Measurements from ENCODE around the gene SPEG. TPM values are rescaled to one million over a fixed set of nuclear protein-coding genes. Genes with fewer than 3 reads are reported as not detected.
A peak's percentile ranks its signal among the peaks of the same experiment; 100 is the strongest.

Gene SPEG
- total RNA-seq, 1 donor from 2014 or later = 71.2 TPM

DNA sequence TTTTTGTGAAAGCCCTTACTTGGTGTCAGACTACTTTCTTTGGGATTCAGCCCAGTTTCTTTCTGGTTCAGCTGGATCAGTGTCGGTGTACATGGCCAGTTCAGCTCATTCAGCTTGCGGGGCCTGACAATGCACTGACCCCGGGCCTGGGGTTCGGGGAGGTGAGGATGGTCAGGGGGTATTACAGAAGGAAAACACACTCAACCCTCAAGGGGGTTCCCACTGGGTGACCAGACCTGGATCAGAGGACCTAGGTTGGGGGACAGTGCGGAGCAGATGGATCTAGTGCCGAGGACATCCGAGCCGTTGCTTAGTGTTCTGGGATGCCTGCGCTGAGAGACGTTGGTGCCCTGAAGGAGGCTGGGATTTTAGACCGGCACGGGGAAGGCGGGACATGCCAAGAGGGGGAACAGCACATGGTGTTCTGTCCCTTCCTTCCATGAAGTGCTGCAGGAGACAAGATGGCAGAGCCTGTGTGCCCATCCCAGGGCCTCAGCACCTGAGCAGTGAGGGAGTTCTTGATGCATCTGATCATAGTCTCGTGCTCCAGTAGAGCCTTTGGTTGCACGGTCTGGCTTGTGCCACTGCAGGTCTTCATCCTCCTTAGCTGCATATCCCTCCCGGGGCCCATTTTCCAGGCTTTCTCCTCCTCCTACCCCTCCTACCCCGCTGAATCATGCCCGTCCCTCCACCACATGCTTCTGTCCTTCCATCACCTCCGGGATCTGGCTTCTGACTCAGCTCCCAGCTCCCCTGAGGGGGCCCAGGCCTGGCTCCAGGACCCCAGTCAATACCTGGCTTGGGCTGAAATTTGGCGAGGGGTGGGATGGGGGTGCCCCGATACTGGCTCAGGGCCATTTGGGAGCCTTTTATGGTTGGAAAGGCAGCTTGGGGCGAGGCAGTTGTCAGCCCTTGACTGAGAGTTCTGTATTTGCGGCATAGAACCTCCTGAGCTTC is 18.0 kb downstream of the SPEG start:
- Mint-ChIP-seq H3K36me3 (ENCODE audit: low read depth, unreplicated experiment) (peaks cover 35% of the 10 kb centered on the region), H3K27ac (ENCODE audit: unreplicated experiment) (peak overlapping the region; percentile 95), H3K9me3 (ENCODE audit: unreplicated experiment) (no peaks in the 10 kb centered on the region), H3K27me3 (ENCODE audit: low read depth, unreplicated experiment) (no peaks in the 10 kb centered on the region), H3K4me3 (ENCODE audit: unreplicated experiment) (peak overlapping the region; percentile 60), H3K4me1 (ENCODE audit: low read depth, unreplicated experiment) (peaks cover 34% of the 10 kb centered on the region)
- peak overlapping the region; percentile 54 for H3K4me2 ChIP-seq (ENCODE audit: low read length)
- no peaks in the 10 kb centered on the region for H4K20me1 ChIP-seq (ENCODE audit: insufficient read depth, low read length)
- DNase-seq (ENCODE audit: low read depth) (peak; percentile 97), FAIRE-seq (peak; percentile 95)
- no peaks in the 10 kb centered on the region for H3K27me3 ChIP-seq (ENCODE audit: insufficient read depth, low read length)
- H3K79me2 ChIP-seq (ENCODE audit: insufficient read depth, low read length) = peaks cover 28% of the 10 kb centered on the region
- peak overlapping the region; percentile 2 for H3K4me3 ChIP-seq (ENCODE audit: insufficient read depth, low read depth, low read length)
- H3K36me3 ChIP-seq (ENCODE audit: insufficient read depth, low read length) = peaks cover 6% of the 10 kb centered on the region
- no peak for TF ChIP-seq EZH2 (IDR thresholded peaks at IDR 0.05; ENCODE audit: insufficient read depth, low read length)
- TF ChIP-seq, protein P1, sequence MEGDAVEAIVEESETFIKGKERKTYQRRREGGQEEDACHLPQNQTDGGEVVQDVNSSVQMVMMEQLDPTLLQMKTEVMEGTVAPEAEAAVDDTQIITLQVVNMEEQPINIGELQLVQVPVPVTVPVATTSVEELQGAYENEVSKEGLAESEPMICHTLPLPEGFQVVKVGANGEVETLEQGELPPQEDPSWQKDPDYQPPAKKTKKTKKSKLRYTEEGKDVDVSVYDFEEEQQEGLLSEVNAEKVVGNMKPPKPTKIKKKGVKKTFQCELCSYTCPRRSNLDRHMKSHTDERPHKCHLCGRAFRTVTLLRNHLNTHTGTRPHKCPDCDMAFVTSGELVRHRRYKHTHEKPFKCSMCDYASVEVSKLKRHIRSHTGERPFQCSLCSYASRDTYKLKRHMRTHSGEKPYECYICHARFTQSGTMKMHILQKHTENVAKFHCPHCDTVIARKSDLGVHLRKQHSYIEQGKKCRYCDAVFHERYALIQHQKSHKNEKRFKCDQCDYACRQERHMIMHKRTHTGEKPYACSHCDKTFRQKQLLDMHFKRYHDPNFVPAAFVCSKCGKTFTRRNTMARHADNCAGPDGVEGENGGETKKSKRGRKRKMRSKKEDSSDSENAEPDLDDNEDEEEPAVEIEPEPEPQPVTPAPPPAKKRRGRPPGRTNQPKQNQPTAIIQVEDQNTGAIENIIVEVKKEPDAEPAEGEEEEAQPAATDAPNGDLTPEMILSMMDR (IDR thresholded peaks at IDR 0.05; ENCODE audit: insufficient read depth, low read depth, low read length) = no peak
- H3K27ac ChIP-seq (ENCODE audit: low read depth, low read length) = peak overlapping the region; percentile 83
- no peaks in the 10 kb centered on the region for H3K9me3 ChIP-seq (ENCODE audit: insufficient read depth, low read depth, low read length)
- H2AFZ ChIP-seq (ENCODE audit: low read depth, low read length) = no peak overlapping the region
- peak overlapping the region; percentile 64 for H3K9ac ChIP-seq (ENCODE audit: low read length)
- H3K4me1 ChIP-seq (ENCODE audit: insufficient read depth, low read length) = peaks cover 41% of the 10 kb centered on the region

GRCh38 chr2:219453671-219454590 is 19.3 kb downstream of the SPEG start:
- peaks cover 42% of the 10 kb centered on the region for H3K4me1 Mint-ChIP-seq (ENCODE audit: low read depth, unreplicated experiment)
- H3K4me2 ChIP-seq (ENCODE audit: low read length) = peak overlapping the region; percentile 54
- no peaks in the 10 kb centered on the region for H3K27me3 ChIP-seq (ENCODE audit: insufficient read depth, low read length)
- H3K36me3 ChIP-seq (ENCODE audit: insufficient read depth, low read length) = peaks cover 6% of the 10 kb centered on the region
- DNase-seq (ENCODE audit: low read depth) (peak; percentile 93), FAIRE-seq (no peak)
- H3K9me3 ChIP-seq (ENCODE audit: insufficient read depth, low read depth, low read length) = no peaks in the 10 kb centered on the region
- peak overlapping the region; percentile 40 for H3K4me3 Mint-ChIP-seq (ENCODE audit: unreplicated experiment)
- H3K79me2 ChIP-seq (ENCODE audit: insufficient read depth, low read length) = peaks cover 16% of the 10 kb centered on the region
- peak overlapping the region; percentile 2 for H3K4me3 ChIP-seq (ENCODE audit: insufficient read depth, low read depth, low read length)
- H3K27me3 Mint-ChIP-seq (ENCODE audit: low read depth, unreplicated experiment) = no peaks in the 10 kb centered on the region
- H3K27ac ChIP-seq (ENCODE audit: low read depth, low read length) = peak overlapping the region; percentile 83
- H4K20me1 ChIP-seq (ENCODE audit: insufficient read depth, low read length) = no peaks in the 10 kb centered on the region
- no peak for TF ChIP-seq EZH2 (IDR thresholded peaks at IDR 0.05; ENCODE audit: insufficient read depth, low read length)
- TF ChIP-seq, protein P1 (IDR thresholded peaks at IDR 0.05; ENCODE audit: insufficient read depth, low read depth, low read length) = no peak
- no peaks in the 10 kb centered on the region for H3K9me3 Mint-ChIP-seq (ENCODE audit: unreplicated experiment)
- no peak overlapping the region for H2AFZ ChIP-seq (ENCODE audit: low read depth, low read length)
- H3K9ac ChIP-seq (ENCODE audit: low read length) = peak overlapping the region; percentile 64
- H3K4me1 ChIP-seq (ENCODE audit: insufficient read depth, low read length) = peaks cover 45% of the 10 kb centered on the region
- H3K36me3 Mint-ChIP-seq (ENCODE audit: low read depth, unreplicated experiment) = peaks cover 36% of the 10 kb centered on the region
- peak overlapping the region; percentile 95 for H3K27ac Mint-ChIP-seq (ENCODE audit: unreplicated experiment)
